IMR-90 (cell line): ENCODE measurements around the gene NOS2. TPM values are rescaled to one million over a fixed set of nuclear protein-coding genes. Genes with fewer than 3 reads are reported as not detected.

Experiments used
- ATAC-seq: fragments of 200-7000 bp; cut with Tn5 transposase; 2 replicates; pipeline ENCODE4 v1.9.1; 2020; ENCODE audit warnings: low read depth, mild to moderate bottlenecking, moderate library complexity
- BruUV-seq: library from RNA; stranded (reverse); fragments of 400-500 nt; replicated peaks from 2 replicates; lab custom pipeline; 2021; lab: Mats Ljungman, UMichigan
- CTCF ChIA-PET: fragments of 300-600 bp; formaldehyde crosslinking; extraction: SDS; loops from one replicate; lab custom pipeline; 2021; ENCODE audit warnings: antibody characterized with exemption; lab: Yijun Ruan, JAX
- POLR2A ChIA-PET: fragments of 300-600 bp; sonication (Branson Sonifier 250); formaldehyde crosslinking; loops from one replicate; lab custom pipeline; 2022; ENCODE audit warnings: antibody characterized with exemption; ENCODE audit not compliant: unreplicated experiment; lab: Charles Lee
- DNase-seq: peaks from one replicate; pipeline ENCODE4 v3.0.0; 2013
- H2AFZ ChIP-seq: replicated peaks from 2 replicates; pipeline ENCODE3; 2013; ENCODE audit warnings: low read length, mild to moderate bottlenecking; ENCODE audit not compliant: poor library complexity
- H2AK5ac ChIP-seq: 2 replicates; pipeline ENCODE4 v1.6.1; 2013; ENCODE audit warnings: low read depth, low read length, inconsistent platforms
- H2AK9ac ChIP-seq: replicated peaks from 2 replicates; pipeline ENCODE3; 2013; ENCODE audit warnings: mild to moderate bottlenecking, low read depth, low read length, moderate library complexity; ENCODE audit not compliant: poor library complexity
- H2BK120ac ChIP-seq: 2 replicates; pipeline ENCODE4 v1.6.1; 2013; ENCODE audit warnings: low read depth, low read length, inconsistent platforms
- H2BK15ac ChIP-seq: 3 replicates; pipeline ENCODE4 v1.6.1; 2013; ENCODE audit warnings: low read depth, low read length, inconsistent platforms
- H2BK20ac ChIP-seq: 2 replicates; pipeline ENCODE4 v1.6.1; 2013; ENCODE audit warnings: low read depth, mild to moderate bottlenecking, inconsistent platforms, low read length, moderate library complexity
- H2BK5ac ChIP-seq: 2 replicates; pipeline ENCODE4 v1.6.1; 2013; ENCODE audit warnings: mild to moderate bottlenecking, low read depth, low read length, inconsistent platforms; ENCODE audit not compliant: poor library complexity, severe bottlenecking
- H3K14ac ChIP-seq: replicated peaks from 2 replicates; pipeline ENCODE4 v1.6.1; 2013; ENCODE audit warnings: low read depth, low read length, inconsistent platforms
- H3K18ac ChIP-seq: 2 replicates; pipeline ENCODE4 v1.6.1; 2013; ENCODE audit warnings: low read depth, low read length, control low read depth
- H3K23ac ChIP-seq: 2 replicates; pipeline ENCODE4 v1.6.1; 2013; ENCODE audit warnings: low read depth, low read length, inconsistent platforms
- H3K27ac ChIP-seq: 2 replicates; pipeline ENCODE4 v1.5.1; 2013; ENCODE audit warnings: mild to moderate bottlenecking, control low read depth, low read length; ENCODE audit not compliant: insufficient read depth
- H3K27me3 ChIP-seq: 2 replicates; pipeline ENCODE4 v1.6.1; 2013; ENCODE audit warnings: low read length; ENCODE audit not compliant: control insufficient read depth, insufficient read depth
- H3K36me3 ChIP-seq: 2 replicates; pipeline ENCODE4 v1.6.1; 2013; ENCODE audit warnings: low read length, mixed read lengths; ENCODE audit not compliant: control insufficient read depth, insufficient read depth
- H3K4ac ChIP-seq: 2 replicates; pipeline ENCODE4 v1.6.1; 2013; ENCODE audit warnings: low read depth, low read length, inconsistent platforms
- H3K4me1 ChIP-seq: 2 replicates; pipeline ENCODE4 v1.6.1; 2013; ENCODE audit warnings: low read length, mixed read lengths; ENCODE audit not compliant: control insufficient read depth, insufficient read depth
- H3K4me2 ChIP-seq: 2 replicates; pipeline ENCODE4 v1.6.1; 2013; ENCODE audit warnings: low read depth, mild to moderate bottlenecking, control low read depth, low read length, moderate library complexity
- H3K4me3 ChIP-seq: 2 replicates; pipeline ENCODE4 v1.5.1; 2013; ENCODE audit warnings: low read depth, mild to moderate bottlenecking, control low read depth, low read length, moderate library complexity; ENCODE audit not compliant: insufficient read depth
- H3K56ac ChIP-seq: 2 replicates; pipeline ENCODE4 v1.6.1; 2013; ENCODE audit warnings: low read length, inconsistent platforms; ENCODE audit not compliant: insufficient read depth; ENCODE audit errors: extremely low read depth
- H3K79me1 ChIP-seq, 2 experiments: 2 replicates each; pipeline ENCODE4 v1.6.1; 2013; ENCODE audit warnings: low read length in 2 of 2, inconsistent platforms in 1 of 2, low read depth in 1 of 2
- H3K9ac ChIP-seq: 2 replicates; pipeline ENCODE4 v1.6.1; 2013; ENCODE audit warnings: low read depth, low read length, control low read depth
- H3K9me1 ChIP-seq: 2 replicates; pipeline ENCODE4 v1.6.1; 2013; ENCODE audit warnings: low read length, inconsistent platforms; ENCODE audit not compliant: insufficient read depth
- H3K9me3 ChIP-seq: 2 replicates; pipeline ENCODE4 v1.6.1; 2013; ENCODE audit warnings: low read length; ENCODE audit not compliant: control insufficient read depth, insufficient read depth
- H4K20me1 ChIP-seq: 2 replicates; pipeline ENCODE4 v1.6.1; 2013; ENCODE audit warnings: low read length, inconsistent platforms; ENCODE audit not compliant: insufficient read depth
- H4K5ac ChIP-seq: 2 replicates; pipeline ENCODE4 v1.6.1; 2013; ENCODE audit warnings: mild to moderate bottlenecking, low read depth, low read length, control low read depth
- H4K8ac ChIP-seq, 2 experiments: 2 replicates each; pipeline ENCODE4 v1.6.1; 2013; ENCODE audit warnings: low read depth in 2 of 2, low read length in 2 of 2, control low read depth in 1 of 2, inconsistent platforms in 1 of 2
- H4K91ac ChIP-seq: 2 replicates; pipeline ENCODE4 v1.6.1; 2013; ENCODE audit warnings: low read depth, low read length, inconsistent platforms; ENCODE audit not compliant: insufficient read depth
- CEBPB ChIP-seq: IDR thresholded peaks from 2 replicates; pipeline ENCODE4 v1.6.1; 2012; ENCODE audit warnings: low read depth, low read length, improper control_type of control experiment
- RFX5 ChIP-seq: IDR thresholded peaks from 2 replicates; pipeline ENCODE4 v1.8.0; 2012; ENCODE audit warnings: low read depth, mild to moderate bottlenecking, low read length, moderate library complexity
- WGBS, 2 experiments: methylation state at CpG; one replicate each; pipeline versions ENCODE4 v1.1.5 to v1.1.7; 2013; ENCODE audit warnings: missing lambda C conversion rate in 2 of 2; ENCODE audit not compliant: insufficient read length in 1 of 2; ENCODE audit errors: extremely low coverage in 2 of 2; 5-methylcytosine and 5-hydroxymethylcytosine counted together
- dilution Hi-C: fragments of 300-500 bp; cut with HindIII; formaldehyde crosslinking; loops from one replicate; pipeline ENCODE4 v1.14.3; 2018; ENCODE audit warnings: low sequenced_read_pairs; ENCODE audit not compliant: unreplicated experiment
- in situ Hi-C: fragments of 300-500 bp; cut with MboI; formaldehyde crosslinking; loops from 3 replicates; pipeline ENCODE4 v1.14.3; 2019; ENCODE audit warnings: low sequenced_read_pairs, inconsistent platforms, mixed read lengths
- intact Hi-C: fragments of 100-400 bp; cut with micrococcal nuclease; formaldehyde crosslinking; loops from 2 replicates; pipeline ENCODE4 v1.10.0; 2022
- polyA plus RNA-seq, 3 experiments: library from polyadenylated mRNA; depleted of rRNA; stranded (reverse); fragments of >200 nt; gene quantifications; 2 replicates each; pipeline ENCODE4 v1.2.3, GENCODE V29; 2012; ENCODE audit warnings: low replicate concordance in 1 of 3
- total RNA-seq: library from RNA; depleted of rRNA; stranded (reverse); fragments of >200 nt; gene quantifications from 2 replicates; pipeline ENCODE4 v1.2.3, GENCODE V29; 2012
- TF ChIP-seq, protein P1 (sequence below): fragments of 150-350 bp; IDR thresholded peaks from 2 replicates; pipeline ENCODE4 v1.6.1; 2017; ENCODE audit warnings: mild to moderate bottlenecking, antibody characterized with exemption, low read length, low read depth

The NOS2 gene
- total and polyA plus RNA-seq, 2 of the 4 experiments (the other 2 are of a cell fraction), result under 0.01 TPM; not detected in 1

- TF ChIP-seq, protein P1, sequence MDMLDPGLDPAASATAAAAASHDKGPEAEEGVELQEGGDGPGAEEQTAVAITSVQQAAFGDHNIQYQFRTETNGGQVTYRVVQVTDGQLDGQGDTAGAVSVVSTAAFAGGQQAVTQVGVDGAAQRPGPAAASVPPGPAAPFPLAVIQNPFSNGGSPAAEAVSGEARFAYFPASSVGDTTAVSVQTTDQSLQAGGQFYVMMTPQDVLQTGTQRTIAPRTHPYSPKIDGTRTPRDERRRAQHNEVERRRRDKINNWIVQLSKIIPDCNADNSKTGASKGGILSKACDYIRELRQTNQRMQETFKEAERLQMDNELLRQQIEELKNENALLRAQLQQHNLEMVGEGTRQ, result no peak
Observed at GRCh38 chr17:27800522-27800921, at the start of gene NOS2 (continued).

GRCh38 chr17:27849474-27850185 lies 49.3 kb upstream of the NOS2 start:
- BruUV-seq, result no TSS peak
- no peak overlapping the region for H2BK120ac ChIP-seq
- TF ChIP-seq RFX5 (no peak), CEBPB (peak; percentile 55)
- ChIA-PET POLR2A (no interaction called here), CTCF (no interaction called here)
- H3K4me3 ChIP-seq, result no peak overlapping the region
- no peak overlapping the region for H2BK20ac ChIP-seq
- intact Hi-C loops (no loop called here), dilution Hi-C loops (no loop called here), in situ Hi-C loops (no loop called here)
- H4K91ac ChIP-seq, result no peak overlapping the region
- H2AK9ac ChIP-seq, result no peak overlapping the region
- H3K4me2 ChIP-seq, result no peak overlapping the region
- no peak overlapping the region for H3K27ac ChIP-seq
- H3K79me1 ChIP-seq, result no peaks in the 10 kb centered on the region
- no peak overlapping the region for H4K8ac ChIP-seq
- H2AK5ac ChIP-seq, result no peak overlapping the region
- H3K56ac ChIP-seq, result no peak overlapping the region
- ATAC-seq (no peak), DNase-seq (no peak)
- H4K20me1 ChIP-seq, result no peaks in the 10 kb centered on the region
- no peak overlapping the region for H4K5ac ChIP-seq
- H3K27me3 ChIP-seq, result peaks cover 11% of the 10 kb centered on the region
- no CpG with 5 or more reads among the region's 9 CpGs for WGBS, 2 experiments
- no peak overlapping the region for H3K14ac ChIP-seq
- H2BK15ac ChIP-seq, result no peak overlapping the region
- H3K9ac ChIP-seq, result no peak overlapping the region
- H2BK5ac ChIP-seq, result no peak overlapping the region
- no peaks in the 10 kb centered on the region for H3K9me3 ChIP-seq
- H3K4ac ChIP-seq, result no peak overlapping the region
- H3K18ac ChIP-seq, result no peak overlapping the region
- no peaks in the 10 kb centered on the region for H3K36me3 ChIP-seq
- no peaks in the 10 kb centered on the region for H3K9me1 ChIP-seq
- H3K23ac ChIP-seq, result no peak overlapping the region
- no peaks in the 10 kb centered on the region for H3K4me1 ChIP-seq
- H2AFZ ChIP-seq, result no peak overlapping the region
